Stimulated activated naive B cell treated with anti-CD40 and anti-IgM and Interleukin-4, amounts not matched to agents 10 μg/mL and 1 μg/mL and 100 μg/mL, for 72 hours (primary cell): ENCODE results near the gene TASOR.

Experiments used
- ATAC-seq, 2 donors: fragments of 150-1000 bp; cut with Tn5 transposase; replicated peaks; 2 replicates each; pipeline ENCODE4 v1.10.0; 2021; ENCODE audit warnings: moderate library complexity in 1 of 2
- DNase-seq: peaks from one replicate; pipeline ENCODE4 v3.0.0; 2021
- H3K27ac Mint-ChIP-seq: one replicate; pipeline ENCODE4 v1.8.0; 2022; ENCODE audit warnings: mild to moderate bottlenecking, mixed read lengths
- H3K27me3 Mint-ChIP-seq, 2 donors: one replicate each; pipeline ENCODE4 v1.8.0; 2022; ENCODE audit warnings: mixed read lengths in 2 of 2
- H3K36me3 Mint-ChIP-seq, 2 donors: one replicate each; pipeline ENCODE4 v1.8.0; 2022; ENCODE audit warnings: mixed read lengths in 2 of 2, mild to moderate bottlenecking in 1 of 2
- H3K4me1 Mint-ChIP-seq, 2 donors: one replicate each; pipeline ENCODE4 v1.8.0; 2022; ENCODE audit warnings: mixed read lengths in 2 of 2, mild to moderate bottlenecking in 1 of 2
- H3K4me3 Mint-ChIP-seq, 2 donors: one replicate each; pipeline ENCODE4 v1.8.0; 2022; ENCODE audit warnings: mild to moderate bottlenecking in 2 of 2, mixed read lengths in 2 of 2, moderate library complexity in 1 of 2
- H3K9me3 Mint-ChIP-seq, 2 donors: one replicate each; pipeline ENCODE4 v1.8.0; 2022; ENCODE audit warnings: mixed read lengths in 2 of 2, mild to moderate bottlenecking in 1 of 2

Gene TASOR

DNA sequence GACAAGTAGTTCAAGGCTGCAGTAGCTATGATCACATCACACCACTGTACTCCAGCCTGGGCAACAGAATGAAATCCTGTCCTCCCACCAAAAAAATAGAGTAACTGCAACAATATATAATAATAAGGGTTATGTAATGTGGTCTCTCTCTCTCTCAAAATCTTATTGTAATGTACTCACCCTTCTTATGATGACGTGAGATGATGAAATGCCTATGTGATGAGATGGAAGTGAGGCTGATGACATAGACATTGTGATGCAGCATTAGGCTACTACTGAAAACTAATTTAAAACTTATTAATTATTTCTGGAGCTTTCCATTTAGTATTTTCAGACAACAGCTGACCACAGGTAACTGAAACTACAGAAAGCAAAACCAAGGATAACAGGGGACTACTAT is 27.4 kb downstream of the TASOR start:
- H3K9me3 Mint-ChIP-seq = peaks cover 0 to 2% of the 10 kb centered on the region in 2 donors
- no peak overlapping the region for H3K4me3 Mint-ChIP-seq
- H3K27ac Mint-ChIP-seq = no peak overlapping the region
- H3K36me3 Mint-ChIP-seq = peaks cover 36 to 67% of the 10 kb centered on the region in 2 donors
- ATAC-seq (no peak), DNase-seq (no peak)
- peaks cover 7 to 22% of the 10 kb centered on the region in 2 donors for H3K4me1 Mint-ChIP-seq
- no peaks in the 10 kb centered on the region for H3K27me3 Mint-ChIP-seq

DNA sequence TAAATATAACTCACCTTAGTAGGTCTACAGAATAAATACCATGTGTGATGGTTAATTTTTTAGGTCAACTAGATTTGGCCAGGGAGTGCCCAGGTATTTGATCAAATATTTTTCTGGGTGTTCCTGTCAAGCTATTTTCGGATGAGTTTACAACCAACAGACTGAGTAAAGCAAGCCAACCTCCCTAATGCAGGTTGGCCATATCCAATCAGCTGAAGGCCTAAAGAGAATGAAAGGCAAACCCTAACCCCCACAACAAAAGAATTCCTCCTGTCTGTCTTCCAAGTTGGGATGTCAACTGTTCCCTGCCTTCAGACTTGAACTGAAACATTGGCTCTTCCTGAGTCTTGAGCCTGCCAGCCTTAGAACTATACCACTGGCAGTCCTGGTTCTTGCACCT is 28.6 kb downstream of the TASOR start:
- no peak overlapping the region for H3K27ac Mint-ChIP-seq
- H3K27me3 Mint-ChIP-seq = no peaks in the 10 kb centered on the region
- DNase-seq (no peak), ATAC-seq (no peak)
- peaks cover 39 to 64% of the 10 kb centered on the region in 2 donors for H3K36me3 Mint-ChIP-seq
- peaks cover 11 to 22% of the 10 kb centered on the region in 2 donors for H3K4me1 Mint-ChIP-seq
- no peak overlapping the region for H3K4me3 Mint-ChIP-seq
- H3K9me3 Mint-ChIP-seq = peaks cover 0 to 2% of the 10 kb centered on the region in 2 donors

DNA sequence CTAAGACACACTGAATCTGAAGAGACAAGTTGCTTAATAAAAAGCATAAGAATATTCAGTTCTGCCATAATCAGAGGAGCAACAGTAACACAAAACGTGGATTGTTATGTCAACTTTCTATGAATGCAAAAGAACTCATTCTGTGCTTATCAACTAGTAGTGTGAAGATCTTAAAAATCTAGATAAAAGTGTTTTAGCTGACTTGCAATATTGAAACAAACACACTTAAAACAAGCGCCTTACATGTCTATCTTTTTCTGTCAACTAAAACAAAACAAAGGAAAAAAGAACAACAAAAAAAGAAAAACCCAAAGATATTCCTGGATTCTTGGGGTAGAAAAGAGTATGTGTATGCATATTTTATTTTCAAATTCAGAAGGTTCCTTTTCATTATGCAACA is 37.7 kb downstream of the TASOR start:
- H3K9me3 Mint-ChIP-seq = no peaks in the 10 kb centered on the region
- no peak for DNase-seq
- H3K4me1 Mint-ChIP-seq = peaks cover 18 to 33% of the 10 kb centered on the region in 2 donors
- H3K27ac Mint-ChIP-seq = no peak overlapping the region
- H3K36me3 Mint-ChIP-seq = peaks cover 27 to 47% of the 10 kb centered on the region in 2 donors
- ATAC-seq = no peak
- H3K4me3 Mint-ChIP-seq = no peak overlapping the region
- H3K27me3 Mint-ChIP-seq = no peaks in the 10 kb centered on the region

DNA sequence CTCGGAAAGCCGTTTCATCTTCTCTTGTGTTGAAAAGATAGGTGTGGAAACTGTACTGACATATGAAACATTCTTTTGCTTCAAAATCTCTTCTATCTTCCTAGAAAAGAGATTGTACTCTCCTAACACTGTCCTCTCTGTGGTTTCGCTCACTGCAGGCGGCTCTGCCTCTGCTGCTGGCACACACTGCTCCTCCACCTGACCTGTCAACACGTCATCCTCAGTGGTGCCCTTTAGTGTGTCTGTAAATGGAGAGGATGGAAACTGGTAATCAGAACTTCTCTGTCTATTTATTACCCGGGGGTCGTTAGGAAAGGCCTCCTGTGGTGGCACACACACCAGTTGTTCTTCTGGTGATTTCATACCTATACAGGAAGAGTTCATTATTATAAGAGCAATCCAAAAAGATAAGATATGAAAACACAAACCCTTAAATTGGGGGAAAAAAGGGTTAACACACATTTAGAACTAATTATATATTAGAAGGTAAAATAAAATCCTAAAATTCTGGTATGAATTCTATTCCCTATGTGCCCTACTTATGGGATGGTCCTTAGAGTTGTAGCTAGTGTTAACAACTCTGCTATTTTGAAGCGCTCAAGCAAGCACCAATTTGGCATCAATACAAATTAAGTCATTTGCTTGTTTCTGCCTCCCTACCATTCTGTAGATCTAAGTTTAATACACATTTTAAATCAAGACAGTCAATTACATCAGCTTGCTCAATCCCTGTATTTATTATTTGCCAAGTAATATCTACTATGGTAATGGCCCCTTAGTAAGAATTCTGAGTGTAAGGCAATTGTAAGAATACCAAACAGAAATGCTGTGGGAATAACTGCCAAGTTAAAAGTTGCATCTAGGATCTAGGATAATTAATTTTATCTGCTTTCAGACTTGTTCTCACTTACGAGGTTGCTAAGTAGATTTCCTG is 49.2 kb downstream of the TASOR start:
- DNase-seq = no peak
- Mint-ChIP-seq H3K27ac (peak overlapping the region; percentile 48), H3K9me3 (no peaks in the 10 kb centered on the region), H3K4me1 (peaks cover 0 to 1% of the 10 kb centered on the region in 2 donors), H3K36me3 (peaks cover 33 to 39% of the 10 kb centered on the region in 2 donors), H3K4me3 (no peak overlapping the region), H3K27me3 (no peaks in the 10 kb centered on the region)
- no peak for ATAC-seq
